ENCODE results near the gene ANKRD29. TPM values are rescaled to one million over a fixed set of nuclear protein-coding genes. Genes with fewer than 3 reads are reported as not detected.

ANKRD29 gene
- total RNA-seq (1.2 and 2.6 TPM in 2 replicates), polyA plus RNA-seq (0.03 and 0.18 TPM in 2 replicates), polyA minus RNA-seq (not detected in 2 replicates), Bru-seq, nascent RNA (percentile 26 among the genes with signal in this experiment), BruChase-seq, experiment 1, labeled RNA remaining after a 6-hour chase (percentile 15 among the genes with signal in this experiment), BruChase-seq, experiment 2, labeled RNA remaining after a 2-hour chase (percentile 16 among the genes with signal in this experiment)
- polyA plus RNA-seq (2011; cell fraction: cytosol; rRNA removed), result 0.10 and 0.13 TPM in 2 replicates
- 0.57 and 0.63 TPM in 2 replicates for polyA plus RNA-seq (2011; cell fraction: nucleus; rRNA removed)
- polyA plus RNA-seq (2012), result 1.2 and 1.8 TPM in 2 replicates
- 7.8 TPM for polyA minus RNA-seq (2011; cell fraction: cytosol; rRNA and poly(A)+ RNA removed)
- 0.14 TPM in 1 of 2 replicates, not detected in the other for polyA minus RNA-seq (2011; cell fraction: nucleus; rRNA and poly(A)+ RNA removed)
- long read RNA-seq, partial matches to known transcripts, result 0 of 3 reads
- long read RNA-seq, other reads (novel, unspliced or antisense), result 0 of 3 reads

- dilution Hi-C loops (cut with MboI; ENCODE audit: extremely low pct_ligation_motif_present, low sequenced_read_pairs) (no loop called here), intact Hi-C loops (cut with micrococcal nuclease) (loop anchor here (1.0 kb wide), 1 partner anchor 36 kb away; no protein-coding TSS in a partner anchor)
- H3K4me3 ChIP-seq (replicated peaks in 1 of 3; ENCODE audit: insufficient read depth in 1 of 3, low read depth in 1 of 3, low read length in 3 of 3), result peak within 1 kb of the TSS; percentile 30 to 38 (median 33)
- peak within 1 kb of the TSS; percentile 64 for H2AFZ ChIP-seq (ENCODE audit: low read depth, low read length)
- no peaks in the 10 kb centered on the region for H3K9me3 ChIP-seq (replicated peaks; ENCODE audit: control insufficient read depth, insufficient read depth, low read length)
- H3K4me2 ChIP-seq (ENCODE audit: insufficient read depth, low read length), result peak within 1 kb of the TSS; percentile 68
- no peaks in the 10 kb centered on the region for H3K79me2 ChIP-seq (ENCODE audit: control insufficient read depth, insufficient read depth, low read length)
- no peak within 1 kb of the TSS for H3K9ac ChIP-seq (replicated peaks; ENCODE audit: extremely low read depth, insufficient read depth, low read length)
- no peaks in the 10 kb centered on the region for H3K36me3 ChIP-seq (ENCODE audit: control insufficient read depth in 2 of 2, extremely low read depth in 1 of 2, insufficient read depth in 2 of 2, low read length in 2 of 2)
- no peaks in the 10 kb centered on the region for H4K20me1 ChIP-seq (replicated peaks; ENCODE audit: control insufficient read depth, extremely low read depth, insufficient read depth, low read length)
- H3K9me1 ChIP-seq (replicated peaks; ENCODE audit: control insufficient read depth, extremely low read depth, insufficient read depth, low read length), result no peaks in the 10 kb centered on the region
- TF ChIP-seq CTCF (IDR thresholded peaks at IDR 0.05; ENCODE audit: extremely low read depth in 1 of 2, insufficient read depth in 1 of 2, low read depth in 1 of 2, low read length in 2 of 2) (no peak), EZH2 (IDR thresholded peaks at IDR 0.05; ENCODE audit: borderline replicate concordance, low read depth, low read length, severe bottlenecking) (peak; percentile 64)
- peak; percentile 42 for FAIRE-seq
- peaks cover 3% of the 10 kb centered on the region for H3K4me1 ChIP-seq (ENCODE audit: control insufficient read depth, extremely low read depth, insufficient read depth, low read length)
- H3K27ac ChIP-seq (ENCODE audit: insufficient read depth, low read depth, low read length), result no peak within 1 kb of the TSS
- CTCF ChIA-PET, result interaction anchor here (0.6 to 2.6 kb wide), 7 partner anchors 11 to 41 kb away, joined by 3 to 11 read pairs (median 4); partner anchors contain the start of gene LAMA3
- no TSS peak for BruUV-seq (replicated peaks)
- DNase-seq (ENCODE audit: low read depth, low spot score), result peak; percentile 16
- peaks cover 17 to 26% of the 10 kb centered on the region in 2 experiments for H3K27me3 ChIP-seq (ENCODE audit: control insufficient read depth in 2 of 2, insufficient read depth in 2 of 2, low read length in 2 of 2)
- POLR2A ChIA-PET, result no interaction called here
These were observed at the start of gene ANKRD29 for GRCh38 chr18:23662309-23663263. ANKRD29 (minus strand) TSS chr18:23662911; CDS start chr18:23662730, 181 bp downstream.
